PC-9 (cell line): ENCODE measurements around the gene ADGRD2.

Experiments used
- EZH2 ChIP-seq: fragments of 200-600 bp; sonication (generic); IDR thresholded peaks from 2 replicates; pipeline ENCODE4 v1.8.0; 2017; ENCODE audit warnings: antibody characterized with exemption, low read depth
- TF ChIP-seq, protein P1 (sequence below): fragments of 200-600 bp; sonication (generic); conservative IDR thresholded peaks from 2 replicates; pipeline ENCODE4 v1.6.1; 2017; ENCODE audit warnings: mixed run types, antibody characterized with exemption, mild to moderate bottlenecking, moderate library complexity

DNA sequence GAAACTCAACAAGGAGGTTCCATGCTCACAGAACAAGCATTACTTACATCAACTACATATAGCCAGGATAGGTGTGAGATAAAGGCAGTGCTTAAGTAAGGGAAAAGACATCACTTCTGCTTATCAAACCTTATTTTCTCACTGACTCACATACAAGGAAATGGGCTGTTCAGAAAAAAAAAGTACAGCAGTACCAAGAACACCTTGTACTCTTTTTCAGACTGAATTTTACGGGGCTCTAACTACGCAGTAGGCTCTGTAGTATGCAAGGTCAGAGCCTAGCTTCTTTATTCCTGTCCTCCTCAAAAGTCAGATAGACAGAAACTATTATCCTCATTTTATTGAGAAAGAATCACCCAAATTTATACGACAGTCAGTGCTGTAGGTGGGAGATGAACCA lies 40.8 kb upstream of the ADGRD2 start:
- TF ChIP-seq, protein P1, sequence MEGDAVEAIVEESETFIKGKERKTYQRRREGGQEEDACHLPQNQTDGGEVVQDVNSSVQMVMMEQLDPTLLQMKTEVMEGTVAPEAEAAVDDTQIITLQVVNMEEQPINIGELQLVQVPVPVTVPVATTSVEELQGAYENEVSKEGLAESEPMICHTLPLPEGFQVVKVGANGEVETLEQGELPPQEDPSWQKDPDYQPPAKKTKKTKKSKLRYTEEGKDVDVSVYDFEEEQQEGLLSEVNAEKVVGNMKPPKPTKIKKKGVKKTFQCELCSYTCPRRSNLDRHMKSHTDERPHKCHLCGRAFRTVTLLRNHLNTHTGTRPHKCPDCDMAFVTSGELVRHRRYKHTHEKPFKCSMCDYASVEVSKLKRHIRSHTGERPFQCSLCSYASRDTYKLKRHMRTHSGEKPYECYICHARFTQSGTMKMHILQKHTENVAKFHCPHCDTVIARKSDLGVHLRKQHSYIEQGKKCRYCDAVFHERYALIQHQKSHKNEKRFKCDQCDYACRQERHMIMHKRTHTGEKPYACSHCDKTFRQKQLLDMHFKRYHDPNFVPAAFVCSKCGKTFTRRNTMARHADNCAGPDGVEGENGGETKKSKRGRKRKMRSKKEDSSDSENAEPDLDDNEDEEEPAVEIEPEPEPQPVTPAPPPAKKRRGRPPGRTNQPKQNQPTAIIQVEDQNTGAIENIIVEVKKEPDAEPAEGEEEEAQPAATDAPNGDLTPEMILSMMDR = no peak
- no peak for TF ChIP-seq EZH2
